Measurements from ENCODE around the gene GFRA1.

GFRA1 gene

DNA sequence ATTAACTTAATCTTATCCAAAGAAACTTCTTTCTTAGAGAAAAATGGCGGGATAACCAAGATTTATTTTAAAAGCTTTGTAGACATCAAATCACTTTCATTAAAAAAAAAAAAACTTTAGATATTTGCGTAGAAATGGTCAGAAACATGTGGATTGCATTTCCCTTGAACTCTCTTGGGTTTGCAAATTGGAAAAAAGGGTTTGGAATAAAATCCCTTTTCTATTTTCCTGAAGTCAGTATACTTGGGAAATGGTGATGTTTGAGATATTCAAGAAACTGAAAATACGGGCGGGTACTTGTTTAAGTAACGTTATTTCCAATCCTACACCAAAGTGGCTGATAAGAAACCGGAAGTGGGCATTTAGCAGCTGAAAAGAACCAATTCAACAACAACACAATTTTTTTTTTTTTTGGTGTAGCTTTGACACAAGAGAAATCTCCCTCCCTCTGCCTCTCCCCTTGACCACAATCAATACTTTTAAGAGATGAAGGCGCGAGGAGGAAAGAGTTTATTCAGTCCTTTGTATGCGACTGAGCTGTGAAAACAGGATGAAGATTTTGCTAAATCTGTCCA lies 13.7 kb upstream of the GFRA1 start:
- Mint-ChIP-seq H3K4me3 (no peak overlapping the region), H3K36me3 (ENCODE audit: low read depth) (no peaks in the 10 kb centered on the region), H3K27ac (no peak overlapping the region), H3K27me3 (peaks cover 14% of the 10 kb centered on the region), H3K4me1 (no peaks in the 10 kb centered on the region), H3K9me3 (no peaks in the 10 kb centered on the region)
- ATAC-seq (no peak), DNase-seq (no peak)

DNA sequence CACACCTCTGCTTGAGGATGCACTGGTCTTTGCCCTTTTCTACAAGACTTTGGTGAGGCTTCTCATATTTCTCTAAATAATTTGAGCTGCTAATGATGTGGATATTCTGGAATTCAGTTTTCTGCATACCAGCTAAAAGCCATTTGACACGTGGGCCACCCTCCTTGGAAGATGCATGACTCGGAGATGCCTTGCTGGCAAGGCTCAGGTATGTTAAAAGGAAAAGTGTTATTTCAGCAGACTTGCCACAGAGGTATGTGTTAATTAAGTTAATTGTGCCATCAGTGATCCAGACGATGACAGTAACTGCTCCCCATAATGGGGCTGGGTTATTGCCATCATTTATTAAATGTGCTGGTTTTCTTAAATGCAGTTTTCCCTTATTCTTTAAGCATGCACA lies 8.8 kb upstream of the GFRA1 start:
- Mint-ChIP-seq H3K4me3 (no peak overlapping the region), H3K9me3 (no peaks in the 10 kb centered on the region), H3K27ac (no peak overlapping the region), H3K4me1 (no peaks in the 10 kb centered on the region), H3K36me3 (ENCODE audit: low read depth) (no peaks in the 10 kb centered on the region), H3K27me3 (peaks cover 13% of the 10 kb centered on the region)
- DNase-seq (no peak), ATAC-seq (no peak)

DNA sequence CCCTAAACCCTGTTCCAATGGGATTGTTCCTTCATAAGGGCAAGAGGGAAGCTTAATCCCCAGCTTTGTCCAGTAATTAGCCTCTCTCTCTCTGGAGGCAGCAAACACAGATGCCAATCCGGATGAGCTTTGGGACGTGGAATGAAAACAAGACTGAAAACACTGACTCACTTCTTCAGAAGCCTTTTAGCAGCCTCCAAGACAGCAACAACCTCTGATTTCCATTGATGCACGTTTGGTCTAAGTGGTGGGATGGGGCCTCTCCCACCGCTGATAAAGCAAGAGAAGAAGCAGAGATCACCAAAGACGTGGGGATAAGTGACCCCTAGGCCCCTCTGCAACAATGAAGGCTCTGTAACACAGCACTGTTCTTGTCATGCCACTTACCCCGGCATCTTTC lies 5.8 kb upstream of the GFRA1 start:
- no peak overlapping the region for H3K4me3 Mint-ChIP-seq
- no peaks in the 10 kb centered on the region for H3K36me3 Mint-ChIP-seq (ENCODE audit: low read depth)
- H3K27ac Mint-ChIP-seq, result no peak overlapping the region
- H3K9me3 Mint-ChIP-seq, result peaks cover 3% of the 10 kb centered on the region
- peaks cover under 1% of the 10 kb centered on the region for H3K4me1 Mint-ChIP-seq
- peaks cover 24% of the 10 kb centered on the region for H3K27me3 Mint-ChIP-seq
- DNase-seq (no peak), ATAC-seq (no peak)

DNA sequence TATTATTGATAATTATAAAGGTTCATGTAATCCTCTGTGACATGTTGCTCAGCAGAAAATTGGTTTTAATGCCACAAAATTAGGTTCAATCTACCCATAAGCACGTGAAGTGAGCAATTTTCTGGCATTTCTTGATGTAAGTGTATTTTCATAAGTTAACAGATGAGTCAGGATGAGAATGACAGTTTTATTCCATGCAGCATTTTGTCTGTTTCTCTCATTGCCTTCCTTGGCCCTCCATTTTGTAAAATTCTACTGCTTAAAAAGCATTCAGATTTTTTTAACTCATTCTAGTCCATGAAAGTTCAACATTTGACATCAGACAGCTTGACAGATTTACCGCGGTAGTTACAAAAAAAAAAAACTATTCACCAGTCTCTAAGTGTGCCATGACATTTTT lies 4.0 kb upstream of the GFRA1 start:
- Mint-ChIP-seq H3K4me3 (no peak overlapping the region), H3K27me3 (peaks cover 30% of the 10 kb centered on the region), H3K9me3 (peaks cover 3% of the 10 kb centered on the region), H3K36me3 (ENCODE audit: low read depth) (no peaks in the 10 kb centered on the region), H3K27ac (no peak overlapping the region), H3K4me1 (peaks cover 5% of the 10 kb centered on the region)
- DNase-seq, result no peak
- ATAC-seq, result no peak

DNA sequence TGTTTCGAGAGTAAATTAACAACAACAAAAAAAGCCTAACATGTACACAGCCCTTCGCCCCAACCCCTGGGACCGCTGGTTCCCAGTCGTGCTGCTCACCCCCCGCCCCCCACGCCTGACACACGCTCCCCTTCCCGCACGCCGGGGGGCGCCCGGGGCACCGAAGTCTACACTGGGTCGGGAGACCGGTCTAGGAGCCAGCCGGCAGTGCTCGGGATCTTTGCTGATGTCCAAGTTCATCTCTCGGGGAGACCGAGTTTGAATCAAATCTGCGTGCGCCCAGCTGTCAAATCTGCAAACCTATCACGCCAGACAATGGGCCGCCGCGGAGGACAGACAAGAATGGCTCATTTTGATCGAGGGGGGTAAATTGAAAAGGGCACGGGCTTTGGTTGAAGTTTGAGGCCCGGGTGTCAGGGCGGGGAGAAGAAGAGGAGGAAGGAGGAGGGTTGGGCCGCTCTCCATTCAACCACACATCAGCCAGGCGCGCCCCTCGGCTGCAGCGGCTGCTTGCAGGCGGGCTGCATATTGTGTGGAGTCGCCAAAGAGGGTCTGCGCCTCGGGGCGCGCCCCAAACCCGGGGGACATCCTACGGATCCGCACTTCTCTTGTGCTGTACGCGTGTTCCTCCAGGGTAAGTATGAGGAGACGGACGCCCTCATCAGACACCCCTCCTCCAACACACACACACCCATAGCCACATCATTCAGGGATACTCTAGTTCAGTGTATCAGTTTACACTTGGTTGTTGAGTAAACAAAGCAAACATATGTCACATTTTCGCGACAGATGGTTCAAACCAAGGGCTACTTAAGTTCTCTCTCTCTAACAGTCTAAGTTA lies 1.3 kb upstream of the GFRA1 start:
- H3K27ac Mint-ChIP-seq, result no peak overlapping the region
- no peak for DNase-seq
- no peaks in the 10 kb centered on the region for H3K36me3 Mint-ChIP-seq (ENCODE audit: low read depth)
- no peak overlapping the region for H3K4me3 Mint-ChIP-seq
- H3K9me3 Mint-ChIP-seq, result peaks cover 3% of the 10 kb centered on the region
- peaks cover 50% of the 10 kb centered on the region for H3K27me3 Mint-ChIP-seq
- peaks cover 5% of the 10 kb centered on the region for H3K4me1 Mint-ChIP-seq
- no peak for ATAC-seq

DNA sequence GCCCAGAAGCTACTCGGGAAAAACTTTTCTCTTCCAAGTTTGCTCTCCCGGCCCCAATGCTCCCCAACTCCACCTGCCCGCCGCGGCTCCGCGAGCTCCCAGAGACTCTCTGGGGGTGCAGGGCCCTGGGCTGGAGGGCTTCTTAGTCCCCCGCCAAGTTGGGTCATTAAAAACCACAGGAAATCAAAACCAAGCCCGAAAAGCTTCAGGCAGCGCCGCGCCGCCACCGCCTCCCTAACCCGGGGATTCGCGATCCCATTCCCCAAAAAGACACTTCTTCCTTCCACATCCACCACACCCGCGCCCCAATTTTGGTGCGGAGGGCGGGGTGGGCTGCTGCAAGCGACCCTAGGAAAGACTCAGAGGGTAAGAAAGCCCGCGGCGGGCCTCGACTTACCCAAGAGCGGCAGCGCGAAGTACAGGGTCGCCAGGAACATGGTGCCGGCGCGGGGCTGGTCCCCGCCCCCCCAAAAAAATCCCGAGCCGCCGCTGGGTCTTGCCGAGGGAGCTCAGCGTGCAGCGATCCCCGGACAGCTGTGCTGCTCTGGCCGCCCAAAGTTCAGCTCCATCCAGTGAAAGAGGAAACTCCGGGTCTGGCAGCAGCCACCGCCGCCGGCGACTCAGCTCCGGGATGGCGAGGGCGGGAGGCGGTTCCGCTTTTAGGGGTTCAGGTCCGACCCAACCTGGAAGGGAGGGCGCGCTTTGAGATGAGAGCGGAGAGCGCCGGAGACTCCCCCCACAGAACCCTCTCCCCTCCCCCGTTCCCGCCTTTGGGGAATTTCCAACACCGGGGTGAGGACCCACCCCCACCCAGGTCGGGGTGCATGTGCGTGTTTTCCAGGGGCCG lies 1.2 kb downstream of the GFRA1 start:
- no peak overlapping the region for H3K27ac Mint-ChIP-seq

DNA sequence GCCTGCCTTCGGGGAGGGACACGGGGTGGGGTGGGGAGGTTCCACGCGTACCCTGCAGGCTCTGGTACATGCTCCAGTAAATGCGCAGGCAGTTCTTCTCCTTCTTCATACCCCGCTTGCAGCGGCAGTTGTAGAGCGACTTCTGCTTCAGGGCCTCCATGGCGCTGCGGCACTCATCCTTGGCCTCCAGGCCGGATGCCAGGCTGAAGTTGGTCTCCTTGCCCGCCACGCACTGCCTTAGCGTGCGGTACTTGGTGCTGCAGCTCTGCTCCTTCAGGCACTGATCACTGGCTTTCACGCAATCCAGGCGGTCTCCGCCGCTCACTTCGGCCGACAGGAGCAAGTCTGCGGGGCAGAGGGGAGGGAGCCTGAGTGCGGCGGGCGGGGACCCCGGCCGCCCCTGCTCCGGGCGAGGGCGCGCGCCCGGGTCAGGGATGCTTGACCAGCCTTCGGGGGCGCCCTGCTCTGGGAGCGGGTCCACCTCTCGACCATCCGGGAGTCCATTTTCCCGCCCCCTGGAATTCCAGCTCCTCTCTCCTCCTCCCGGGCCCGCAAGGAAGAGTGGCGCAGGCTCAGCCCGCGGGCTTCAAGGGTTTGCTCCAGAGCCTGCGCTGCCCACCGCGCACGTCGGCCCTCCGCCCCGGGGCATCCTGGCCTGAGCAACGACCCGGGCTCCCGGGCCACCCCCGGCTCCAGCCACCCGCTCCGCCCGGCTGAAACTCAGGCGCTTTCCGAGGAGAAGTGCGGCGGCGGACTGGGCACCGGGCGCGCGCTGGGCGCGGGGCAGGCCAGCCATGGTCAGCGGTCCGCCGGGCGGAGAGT lies 2.0 kb downstream of the GFRA1 start:
- Mint-ChIP-seq H3K4me1 (peaks cover 5% of the 10 kb centered on the region), H3K27me3 (peaks cover 56% of the 10 kb centered on the region), H3K4me3 (no peak overlapping the region), H3K36me3 (ENCODE audit: low read depth) (no peaks in the 10 kb centered on the region), H3K27ac (no peak overlapping the region), H3K9me3 (peaks cover under 1% of the 10 kb centered on the region)
- no peak for ATAC-seq
- DNase-seq, result no peak

More for the DNA sequence above, 1.2 kb downstream of the GFRA1 start:
- H3K27me3 Mint-ChIP-seq, result peaks cover 62% of the 10 kb centered on the region
- ATAC-seq (no peak), DNase-seq (no peak)
- no peaks in the 10 kb centered on the region for H3K36me3 Mint-ChIP-seq (ENCODE audit: low read depth)
- H3K9me3 Mint-ChIP-seq, result peaks cover 3% of the 10 kb centered on the region
- peaks cover 5% of the 10 kb centered on the region for H3K4me1 Mint-ChIP-seq
- H3K4me3 Mint-ChIP-seq, result no peak overlapping the region

DNA sequence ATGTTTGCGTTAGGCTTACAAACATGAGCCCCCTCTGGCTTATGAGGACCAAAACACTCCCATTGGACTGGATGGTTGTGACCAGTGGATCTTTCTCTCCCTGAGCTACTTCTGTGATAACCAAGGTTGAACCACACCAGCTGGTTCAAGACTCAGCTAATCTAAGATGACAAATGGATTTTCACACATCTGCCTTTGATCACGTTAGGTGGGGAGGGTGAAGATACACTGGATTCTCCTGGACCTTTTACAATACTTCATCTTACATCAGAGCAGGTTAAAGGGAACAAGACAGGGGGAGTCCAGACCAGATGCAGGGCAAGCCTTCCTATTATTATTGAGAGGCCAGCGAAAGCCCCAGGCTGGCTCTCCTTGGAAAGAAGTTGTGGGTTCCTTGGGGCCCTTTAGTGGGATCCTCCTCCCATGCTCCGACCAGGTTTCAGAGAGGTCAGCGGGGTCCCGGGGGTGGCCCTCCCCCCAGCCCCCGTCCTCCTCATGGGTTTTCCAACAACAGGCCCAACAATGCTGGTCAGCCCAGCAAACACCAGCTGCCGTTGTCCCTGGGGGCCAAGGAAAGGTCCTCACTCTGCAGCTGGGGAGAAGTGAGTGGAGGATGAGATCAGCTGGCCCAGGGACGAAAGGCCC lies 2.8 kb downstream of the GFRA1 start:
- ATAC-seq (no peak), DNase-seq (no peak)
- H3K9me3 Mint-ChIP-seq, result no peaks in the 10 kb centered on the region
- no peaks in the 10 kb centered on the region for H3K36me3 Mint-ChIP-seq (ENCODE audit: low read depth)
- no peak overlapping the region for H3K27ac Mint-ChIP-seq
- no peak overlapping the region for H3K4me3 Mint-ChIP-seq
- H3K4me1 Mint-ChIP-seq, result peaks cover 5% of the 10 kb centered on the region
- peaks cover 55% of the 10 kb centered on the region for H3K27me3 Mint-ChIP-seq

DNA sequence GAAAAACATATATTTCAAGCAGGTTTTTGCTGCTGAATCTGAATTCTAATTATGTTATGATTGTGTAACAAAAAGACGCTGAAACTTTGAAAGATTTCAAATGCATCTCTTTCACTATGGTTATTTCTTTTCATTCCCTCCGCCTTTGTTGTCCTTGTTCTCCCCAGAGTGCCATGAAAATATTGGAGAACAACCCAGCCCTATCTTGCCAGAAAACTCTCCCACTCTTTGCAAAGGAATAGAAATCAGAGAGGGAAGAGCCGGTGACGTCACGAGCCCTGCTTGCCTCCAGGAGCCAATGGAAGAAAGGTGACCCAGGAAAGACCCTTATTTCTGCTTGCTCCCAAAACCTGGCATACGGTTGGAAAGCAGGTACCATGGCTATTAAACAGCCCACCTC lies 3.4 kb downstream of the GFRA1 start:
- Mint-ChIP-seq H3K27ac (no peak overlapping the region), H3K4me3 (no peak overlapping the region), H3K9me3 (no peaks in the 10 kb centered on the region), H3K27me3 (peaks cover 49% of the 10 kb centered on the region), H3K4me1 (peaks cover 5% of the 10 kb centered on the region), H3K36me3 (ENCODE audit: low read depth) (no peaks in the 10 kb centered on the region)
- no peak for ATAC-seq
- DNase-seq, result no peak

DNA sequence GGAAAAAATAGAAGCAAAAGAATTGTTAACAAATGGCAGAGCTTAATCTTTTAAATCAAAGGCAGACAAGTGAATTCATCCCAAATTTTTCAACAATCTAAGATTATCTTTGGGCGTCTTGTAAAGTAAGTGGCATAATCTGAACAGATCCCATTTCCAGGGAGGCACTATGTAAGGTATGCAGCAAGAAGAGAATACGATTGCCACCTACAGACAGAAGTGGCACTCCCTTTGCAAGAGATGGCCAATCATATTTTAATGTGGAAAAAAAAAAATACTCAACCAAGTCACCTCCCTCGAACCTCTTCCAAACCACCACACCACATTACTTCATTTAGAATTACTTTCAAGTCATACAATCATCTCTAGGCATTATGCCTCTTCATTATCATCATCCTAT lies 4.0 kb downstream of the GFRA1 start:
- H3K9me3 Mint-ChIP-seq, result no peaks in the 10 kb centered on the region
- peaks cover 43% of the 10 kb centered on the region for H3K27me3 Mint-ChIP-seq
- ATAC-seq, result no peak
- no peak for DNase-seq
- peaks cover 5% of the 10 kb centered on the region for H3K4me1 Mint-ChIP-seq
- no peaks in the 10 kb centered on the region for H3K36me3 Mint-ChIP-seq (ENCODE audit: low read depth)
- H3K4me3 Mint-ChIP-seq, result no peak overlapping the region
- H3K27ac Mint-ChIP-seq, result no peak overlapping the region

DNA sequence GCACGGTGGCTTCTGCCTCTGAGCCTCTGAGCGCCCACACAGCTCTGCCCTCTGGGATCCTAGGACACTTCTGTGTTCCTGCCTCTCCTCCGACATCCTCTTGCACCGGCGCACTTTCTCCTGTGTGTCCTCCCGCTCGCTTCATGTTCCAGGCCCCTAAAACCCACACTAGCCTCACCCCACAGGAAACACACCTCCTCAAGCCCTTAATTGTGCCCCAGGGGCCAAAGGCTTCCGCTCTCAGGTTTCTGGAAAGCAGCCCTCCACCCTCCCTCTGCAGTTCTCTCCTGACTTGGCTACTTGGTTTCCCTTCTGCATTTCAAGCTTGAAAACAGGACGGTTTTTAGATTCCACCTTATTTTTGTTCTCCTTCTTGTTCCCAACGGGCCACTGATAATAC lies 7.3 kb downstream of the GFRA1 start:
- no peak overlapping the region for H3K27ac Mint-ChIP-seq
- peaks cover 30% of the 10 kb centered on the region for H3K27me3 Mint-ChIP-seq
- DNase-seq, result no peak
- no peak overlapping the region for H3K4me3 Mint-ChIP-seq
- no peaks in the 10 kb centered on the region for H3K4me1 Mint-ChIP-seq
- no peaks in the 10 kb centered on the region for H3K9me3 Mint-ChIP-seq
- H3K36me3 Mint-ChIP-seq (ENCODE audit: low read depth), result no peaks in the 10 kb centered on the region
- no peak for ATAC-seq

DNA sequence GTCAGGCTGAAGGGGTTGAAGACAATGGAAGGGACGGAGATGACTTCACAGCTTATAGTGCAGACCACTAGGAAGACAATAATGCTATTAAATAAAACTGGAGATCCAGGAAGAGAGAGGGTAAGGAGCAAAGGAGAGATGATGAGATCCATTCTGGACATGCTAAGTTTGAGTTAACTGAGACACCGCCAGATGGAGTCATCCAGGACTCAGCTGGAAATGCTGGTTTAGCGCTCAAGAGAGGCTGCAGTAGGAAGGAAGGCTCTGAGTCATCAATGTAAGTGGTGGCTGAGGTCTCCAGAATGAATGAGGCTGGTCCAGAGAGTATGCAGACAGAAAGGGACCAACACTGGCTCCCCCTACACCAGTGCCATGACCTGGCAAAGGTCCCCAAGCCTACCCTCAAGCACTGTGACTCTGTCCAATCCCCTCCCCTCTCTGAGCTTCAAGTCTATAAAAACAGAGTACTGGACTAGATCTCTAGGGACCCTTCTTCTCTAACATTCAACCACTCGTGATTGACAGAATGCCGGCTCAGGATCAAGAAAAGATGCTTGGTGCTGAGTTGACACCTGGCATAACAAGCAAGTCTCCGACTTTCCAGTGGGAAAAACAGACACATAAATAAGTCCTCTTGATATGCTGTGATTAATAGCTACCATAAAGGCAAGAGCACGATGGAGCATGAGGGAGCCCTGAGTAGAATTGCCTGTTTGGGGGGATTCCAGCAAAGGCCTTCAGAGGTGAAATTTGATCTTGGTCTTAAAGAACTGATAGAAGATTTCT lies 8.9 kb downstream of the GFRA1 start:
- Mint-ChIP-seq H3K36me3 (ENCODE audit: low read depth) (no peaks in the 10 kb centered on the region), H3K9me3 (no peaks in the 10 kb centered on the region), H3K4me3 (no peak overlapping the region), H3K27ac (no peak overlapping the region), H3K27me3 (peaks cover 14% of the 10 kb centered on the region), H3K4me1 (no peaks in the 10 kb centered on the region)
- no peak for DNase-seq
- no peak for ATAC-seq

DNA sequence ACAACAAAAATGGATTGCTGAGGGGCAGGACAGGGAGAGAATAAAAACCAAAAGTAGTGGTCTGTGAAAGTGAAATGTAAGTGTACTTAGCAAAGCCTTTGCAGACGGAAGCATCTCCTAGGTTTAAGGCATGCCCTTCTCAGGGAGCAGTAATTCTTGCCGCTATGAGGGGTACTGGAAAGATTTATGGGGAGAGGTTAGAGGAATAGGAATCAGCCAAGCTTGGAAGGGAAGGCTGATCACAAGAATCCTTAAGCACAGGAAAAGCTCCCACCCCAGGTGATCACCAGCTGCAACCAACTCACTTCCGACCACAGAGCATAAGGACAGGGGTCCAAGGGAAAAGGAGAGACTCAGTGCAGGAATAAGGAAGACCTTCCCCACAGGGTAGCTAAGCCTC lies 10.3 kb downstream of the GFRA1 start:
- no peak for DNase-seq
- no peak for ATAC-seq
- H3K4me3 Mint-ChIP-seq, result no peak overlapping the region

More for the DNA sequence above, 10.3 kb downstream of the GFRA1 start:
- no peaks in the 10 kb centered on the region for H3K9me3 Mint-ChIP-seq
- peaks cover 2% of the 10 kb centered on the region for H3K36me3 Mint-ChIP-seq (ENCODE audit: low read depth)
- no peak overlapping the region for H3K27ac Mint-ChIP-seq
- H3K4me1 Mint-ChIP-seq, result no peaks in the 10 kb centered on the region
- peaks cover 9% of the 10 kb centered on the region for H3K27me3 Mint-ChIP-seq

All from activated naive CD8-positive, alpha-beta T cell treated with anti-CD3 and anti-CD28 coated beads, Interleukin-2, amount 50 U/mL, for 24 hours (primary cell).